ENCODE measurements around the gene GPR85.

GPR85 gene

GRCh38 chr7:113100121-113100603 lies 13.5 kb upstream of the GPR85 start:
- H3K36me3 ChIP-seq (replicated peaks): no peaks in the 10 kb centered on the region
- no peak for TF ChIP-seq CTCF (IDR thresholded peaks at IDR 0.05; ENCODE audit: low read depth, low read length, missing control alignments)
- no peak overlapping the region for H3K4me3 ChIP-seq (ENCODE audit: low read depth, low read length)
- H3K27me3 ChIP-seq (replicated peaks): no peaks in the 10 kb centered on the region
- DNase-seq: peak; percentile 25
- H3K27ac ChIP-seq: no peak overlapping the region
- in situ Hi-C loops (cut with HindIII; ENCODE audit: low pct_ligation_motif_present, low sequenced_read_pairs): no loop called here

- no peak overlapping the region for H3K27ac ChIP-seq
- no peak for TF ChIP-seq CTCF (IDR thresholded peaks at IDR 0.05; ENCODE audit: low read depth, low read length, missing control alignments)
- no peak for DNase-seq
- no peaks in the 10 kb centered on the region for H3K27me3 ChIP-seq (replicated peaks)
- H3K36me3 ChIP-seq (replicated peaks): no peaks in the 10 kb centered on the region
- no peak overlapping the region for H3K4me3 ChIP-seq (ENCODE audit: low read depth, low read length)
- in situ Hi-C loops (cut with HindIII; ENCODE audit: low pct_ligation_motif_present, low sequenced_read_pairs): no loop called here
Measured at GRCh38 chr7:113099284-113099919, 12.8 kb upstream of the GPR85 start.

GRCh38 chr7:113094517-113095249 lies 8.1 kb upstream of the GPR85 start:
- no peak for DNase-seq
- in situ Hi-C loops (cut with HindIII; ENCODE audit: low pct_ligation_motif_present, low sequenced_read_pairs): no loop called here
- no peak for TF ChIP-seq CTCF (IDR thresholded peaks at IDR 0.05; ENCODE audit: low read depth, low read length, missing control alignments)

GRCh38 chr7:113093561-113093960 lies 6.9 kb upstream of the GPR85 start:
- TF ChIP-seq CTCF (IDR thresholded peaks at IDR 0.05; ENCODE audit: low read depth, low read length, missing control alignments): no peak
- Histone ChIP-seq H3K36me3 (replicated peaks) (no peaks in the 10 kb centered on the region), H3K27ac (no peak overlapping the region), H3K4me3 (ENCODE audit: low read depth, low read length) (no peak overlapping the region), H3K27me3 (replicated peaks) (no peaks in the 10 kb centered on the region)
- DNase-seq: no peak
- in situ Hi-C loops (cut with HindIII; ENCODE audit: low pct_ligation_motif_present, low sequenced_read_pairs): no loop called here

More at GRCh38 chr7:113094517-113095249, 8.1 kb upstream of the GPR85 start:
- no peaks in the 10 kb centered on the region for H3K27me3 ChIP-seq (replicated peaks)
- no peaks in the 10 kb centered on the region for H3K36me3 ChIP-seq (replicated peaks)
- no peak overlapping the region for H3K4me3 ChIP-seq (ENCODE audit: low read depth, low read length)
- H3K27ac ChIP-seq: no peak overlapping the region

- no peak for TF ChIP-seq CTCF (IDR thresholded peaks at IDR 0.05; ENCODE audit: low read depth, low read length, missing control alignments)
- DNase-seq: no peak
Measured at GRCh38 chr7:113092762-113093161, 6.1 kb upstream of the GPR85 start.

More at GRCh38 chr7:113092762-113093161, 6.1 kb upstream of the GPR85 start:
- no peak overlapping the region for H3K4me3 ChIP-seq (ENCODE audit: low read depth, low read length)
- H3K27ac ChIP-seq: no peak overlapping the region
- no peaks in the 10 kb centered on the region for H3K27me3 ChIP-seq (replicated peaks)
- in situ Hi-C loops (cut with HindIII; ENCODE audit: low pct_ligation_motif_present, low sequenced_read_pairs): no loop called here
- H3K36me3 ChIP-seq (replicated peaks): no peaks in the 10 kb centered on the region
